Ishikawa (cell line): ENCODE measurements around the gene KIF22.

ENCODE experiments used
- CEBPB ChIP-seq: IDR thresholded peaks from 2 replicates; pipeline ENCODE4 v1.6.1; 2012
- CREB1 ChIP-seq: IDR thresholded peaks from 2 replicates; pipeline ENCODE4 v1.6.1; 2012; ENCODE audit warnings: low read depth
- EGR1 ChIP-seq: IDR thresholded peaks from 2 replicates; pipeline ENCODE4 v1.6.1; 2012
- EP300 ChIP-seq: IDR thresholded peaks from 2 replicates; pipeline ENCODE4 v1.6.1; 2012; ENCODE audit warnings: borderline replicate concordance
- FOXM1 ChIP-seq: IDR thresholded peaks from 2 replicates; pipeline ENCODE4 v1.6.1; 2012; ENCODE audit warnings: low read depth, borderline replicate concordance
- NFIC ChIP-seq: IDR thresholded peaks from 2 replicates; pipeline ENCODE4 v1.6.1; 2012
- RAD21 ChIP-seq: IDR thresholded peaks from 2 replicates; pipeline ENCODE4 v1.6.1; 2012; ENCODE audit warnings: low read depth
- TAF1 ChIP-seq: IDR thresholded peaks from 2 replicates; pipeline ENCODE4 v1.6.1; 2012; ENCODE audit warnings: low read depth, mild to moderate bottlenecking
- TCF12 ChIP-seq: IDR thresholded peaks from 2 replicates; pipeline ENCODE4 v1.6.1; 2012; ENCODE audit warnings: low read depth
- TEAD4 ChIP-seq: IDR thresholded peaks from 2 replicates; pipeline ENCODE4 v1.6.1; 2012
- USF1 ChIP-seq: IDR thresholded peaks from 2 replicates; pipeline ENCODE4 v1.6.1; 2012
- YY1 ChIP-seq: IDR thresholded peaks from 2 replicates; pipeline ENCODE4 v1.6.1; 2012; ENCODE audit warnings: low read depth
- ZBTB7A ChIP-seq: IDR thresholded peaks from 2 replicates; pipeline ENCODE4 v1.6.1; 2012; ENCODE audit warnings: low read depth
- TF ChIP-seq, protein P1 (sequence below): IDR thresholded peaks from 2 replicates; pipeline ENCODE4 v1.6.1; 2012
- TF ChIP-seq, protein P2 (sequence below): IDR thresholded peaks from 2 replicates; pipeline ENCODE4 v1.6.1; 2012; ENCODE audit warnings: low read depth, mild to moderate bottlenecking

KIF22 gene

DNA sequence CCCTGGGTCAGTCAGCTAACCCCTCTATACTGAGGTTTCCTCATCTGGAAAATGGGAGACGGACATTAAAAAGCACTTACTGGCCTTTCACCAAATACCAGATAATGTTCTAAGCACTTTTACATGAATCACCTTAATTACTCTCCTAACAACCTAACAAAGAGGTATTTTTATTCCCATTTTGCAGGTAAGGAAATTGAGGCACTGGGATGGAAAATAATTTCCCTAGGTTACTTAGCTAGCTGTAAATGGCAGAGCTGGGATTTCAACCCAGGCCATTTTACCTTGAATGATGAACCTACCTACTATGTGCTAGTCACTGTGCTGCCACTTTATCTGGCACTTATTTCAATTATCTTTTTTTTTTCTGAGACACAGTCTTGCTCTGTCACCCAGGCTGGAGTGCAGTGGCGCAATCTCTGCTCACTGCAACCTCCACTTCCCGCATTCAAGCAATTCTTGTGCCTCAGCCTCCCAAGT, 3.7 kb downstream of the KIF22 start:
- TF ChIP-seq EGR1 (no peak), NFIC (no peak), FOXM1 (no peak), USF1 (no peak), TAF1 (no peak), TEAD4 (no peak), EP300 (no peak), CEBPB (no peak), CREB1 (no peak), YY1 (no peak), ZBTB7A (no peak), RAD21 (no peak), TCF12 (no peak)
- TF ChIP-seq, protein P1, sequence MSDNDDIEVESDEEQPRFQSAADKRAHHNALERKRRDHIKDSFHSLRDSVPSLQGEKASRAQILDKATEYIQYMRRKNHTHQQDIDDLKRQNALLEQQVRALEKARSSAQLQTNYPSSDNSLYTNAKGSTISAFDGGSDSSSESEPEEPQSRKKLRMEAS, result no peak
- TF ChIP-seq, protein P2, sequence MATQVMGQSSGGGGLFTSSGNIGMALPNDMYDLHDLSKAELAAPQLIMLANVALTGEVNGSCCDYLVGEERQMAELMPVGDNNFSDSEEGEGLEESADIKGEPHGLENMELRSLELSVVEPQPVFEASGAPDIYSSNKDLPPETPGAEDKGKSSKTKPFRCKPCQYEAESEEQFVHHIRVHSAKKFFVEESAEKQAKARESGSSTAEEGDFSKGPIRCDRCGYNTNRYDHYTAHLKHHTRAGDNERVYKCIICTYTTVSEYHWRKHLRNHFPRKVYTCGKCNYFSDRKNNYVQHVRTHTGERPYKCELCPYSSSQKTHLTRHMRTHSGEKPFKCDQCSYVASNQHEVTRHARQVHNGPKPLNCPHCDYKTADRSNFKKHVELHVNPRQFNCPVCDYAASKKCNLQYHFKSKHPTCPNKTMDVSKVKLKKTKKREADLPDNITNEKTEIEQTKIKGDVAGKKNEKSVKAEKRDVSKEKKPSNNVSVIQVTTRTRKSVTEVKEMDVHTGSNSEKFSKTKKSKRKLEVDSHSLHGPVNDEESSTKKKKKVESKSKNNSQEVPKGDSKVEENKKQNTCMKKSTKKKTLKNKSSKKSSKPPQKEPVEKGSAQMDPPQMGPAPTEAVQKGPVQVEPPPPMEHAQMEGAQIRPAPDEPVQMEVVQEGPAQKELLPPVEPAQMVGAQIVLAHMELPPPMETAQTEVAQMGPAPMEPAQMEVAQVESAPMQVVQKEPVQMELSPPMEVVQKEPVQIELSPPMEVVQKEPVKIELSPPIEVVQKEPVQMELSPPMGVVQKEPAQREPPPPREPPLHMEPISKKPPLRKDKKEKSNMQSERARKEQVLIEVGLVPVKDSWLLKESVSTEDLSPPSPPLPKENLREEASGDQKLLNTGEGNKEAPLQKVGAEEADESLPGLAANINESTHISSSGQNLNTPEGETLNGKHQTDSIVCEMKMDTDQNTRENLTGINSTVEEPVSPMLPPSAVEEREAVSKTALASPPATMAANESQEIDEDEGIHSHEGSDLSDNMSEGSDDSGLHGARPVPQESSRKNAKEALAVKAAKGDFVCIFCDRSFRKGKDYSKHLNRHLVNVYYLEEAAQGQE, result no peak

DNA sequence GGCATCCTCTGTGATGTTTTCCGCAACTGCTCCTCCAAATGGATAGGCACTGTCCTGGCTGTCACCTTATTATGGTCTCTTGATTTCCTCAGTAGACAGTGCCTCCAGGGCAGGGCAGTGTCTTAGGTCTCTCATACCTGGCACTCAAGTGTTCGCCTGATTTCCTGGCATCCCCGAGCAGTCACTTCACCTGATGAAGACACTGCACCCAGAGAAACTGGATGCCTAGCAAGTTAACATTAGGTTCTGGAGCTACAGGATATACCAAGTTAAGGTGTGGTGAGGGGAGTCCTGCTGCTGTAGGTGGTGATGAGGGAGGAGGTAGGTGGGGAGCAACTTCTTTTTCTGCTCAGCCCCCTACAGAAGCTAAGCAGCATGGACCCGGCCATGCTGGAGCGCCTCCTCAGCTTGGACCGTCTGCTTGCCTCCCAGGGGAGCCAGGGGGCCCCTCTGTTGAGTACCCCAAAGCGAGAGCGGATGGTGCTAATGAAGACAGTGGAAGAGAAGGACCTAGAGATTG, 11.9 kb downstream of the KIF22 start:
- no peak for TF ChIP-seq FOXM1
- TF ChIP-seq TCF12, result no peak
- no peak for TF ChIP-seq CEBPB
- TF ChIP-seq USF1, result no peak
- TF ChIP-seq, protein P1, result no peak
- no peak for TF ChIP-seq NFIC
- no peak for TF ChIP-seq RAD21
- TF ChIP-seq TEAD4, result no peak
- TF ChIP-seq EP300, result no peak
- no peak for TF ChIP-seq EGR1
- no peak for TF ChIP-seq ZBTB7A
- TF ChIP-seq, protein P2, result no peak
- no peak for TF ChIP-seq YY1
- no peak for TF ChIP-seq TAF1
- TF ChIP-seq CREB1, result no peak

GRCh38 chr16:29804020-29804419, 13.5 kb downstream of the KIF22 start:
- TF ChIP-seq EGR1, result no peak
- TF ChIP-seq RAD21, result no peak
- TF ChIP-seq USF1, result no peak
- TF ChIP-seq EP300, result no peak

GRCh38 chr16:29804455-29805231, 14.1 kb downstream of the KIF22 start:
- TF ChIP-seq, protein P1, result no peak
- TF ChIP-seq TEAD4, result 0 out of 2 replicates have a peak, but pooled peaks have one; percentile 4

DNA sequence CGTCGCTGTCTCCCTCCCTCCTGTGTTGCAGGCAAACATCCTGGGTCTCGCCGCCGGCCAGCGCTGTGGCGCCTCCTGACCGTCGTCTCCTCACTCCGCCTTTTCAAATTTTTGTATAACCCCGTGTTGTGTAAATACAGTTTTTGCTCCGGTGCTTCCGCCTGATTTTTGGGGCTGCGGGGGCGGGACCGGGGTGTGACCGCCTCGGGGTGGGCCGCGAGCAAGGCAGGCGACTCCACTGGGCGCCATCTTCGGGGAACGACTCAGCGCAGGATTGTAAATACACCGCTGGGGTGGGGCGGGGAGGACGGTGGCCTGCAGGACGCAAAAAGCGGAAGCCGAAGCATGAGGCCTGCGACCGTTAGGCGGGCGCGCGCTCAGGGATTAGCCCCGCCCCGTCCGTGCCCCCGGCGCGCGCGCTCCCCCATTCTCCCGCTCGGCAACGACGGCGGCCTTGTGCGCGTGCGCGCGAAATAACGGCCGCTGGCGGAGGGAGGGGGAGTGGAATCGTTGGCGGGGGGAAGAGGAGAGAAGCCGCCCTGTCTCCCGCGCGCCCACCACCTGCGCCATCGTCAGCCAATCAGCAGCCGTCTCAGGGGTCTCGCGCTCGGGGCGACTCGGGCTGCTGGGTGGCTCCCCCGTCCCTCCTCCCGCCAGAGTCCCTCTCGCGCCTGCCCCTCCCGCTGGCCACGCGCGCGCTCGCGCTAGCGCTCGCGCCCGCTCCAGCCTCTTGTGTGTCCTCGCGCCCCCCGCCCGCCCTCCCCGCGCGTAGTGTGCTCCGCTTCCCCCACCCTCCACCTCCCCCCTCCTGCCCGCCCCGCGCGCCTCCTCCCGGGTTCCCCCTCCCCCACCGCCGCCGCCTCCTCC, 14.9 kb downstream of the KIF22 start:
- TF ChIP-seq NFIC (no peak), TAF1 (peak; percentile 69; the same call in 1 of the 2 replicates), ZBTB7A (peak; percentile 80; the same call in 1 of the 2 replicates), FOXM1 (peak; percentile 70; the same call in 1 of the 2 replicates), TEAD4 (peak; percentile 47), CEBPB (no peak), USF1 (peak; percentile 67), EP300 (peak; percentile 65), EGR1 (peak; percentile 85), YY1 (peak; percentile 95), RAD21 (no peak), TCF12 (peak; percentile 85), CREB1 (no peak)
- TF ChIP-seq, protein P1, result peak; percentile 94
- TF ChIP-seq, protein P2, result no peak
